HG02938 (cell line): ENCODE results near the gene CDC27.
"Not testable (repeated sequence)": the region's sequence is repeated elsewhere in the genome, so short reads cannot be mapped to it uniquely, and the experiment has no call there.

Experiments
- ATAC-seq: cut with Tn5 transposase; IDR thresholded peaks from one replicate; pipeline ENCODE4 v1.9.1; 2021; ENCODE audit warnings: mild to moderate bottlenecking, moderate library complexity; ENCODE audit not compliant: unreplicated experiment

Gene CDC27

DNA sequence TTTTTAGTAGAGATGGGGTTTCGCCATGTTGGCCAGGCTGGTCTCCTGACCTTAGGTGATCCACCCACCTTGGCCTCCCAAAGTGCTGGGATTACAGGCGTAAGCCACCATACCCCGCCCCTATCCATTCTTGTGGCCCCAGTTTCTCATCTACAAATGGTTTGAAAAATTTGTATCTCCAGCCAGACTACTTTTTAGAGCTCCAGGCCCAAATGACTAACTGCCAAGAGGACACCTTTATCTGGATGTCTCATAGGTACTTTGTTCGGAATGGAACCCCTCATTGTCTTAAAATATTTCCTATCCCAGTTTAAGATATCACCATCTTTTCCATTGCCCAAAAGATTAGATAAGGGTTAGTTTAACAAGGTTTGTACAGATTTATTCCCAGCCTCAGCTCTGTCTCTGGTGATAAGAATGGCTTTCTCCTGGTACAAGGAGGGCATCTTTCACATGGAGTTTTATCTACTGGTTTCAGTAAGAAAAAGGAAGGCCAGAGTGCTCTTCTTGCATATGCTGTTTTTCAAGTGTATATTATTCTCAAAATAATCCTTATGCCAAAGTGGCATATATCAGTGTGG lies 4.9 kb upstream of the CDC27 start:
- no peak for ATAC-seq

DNA sequence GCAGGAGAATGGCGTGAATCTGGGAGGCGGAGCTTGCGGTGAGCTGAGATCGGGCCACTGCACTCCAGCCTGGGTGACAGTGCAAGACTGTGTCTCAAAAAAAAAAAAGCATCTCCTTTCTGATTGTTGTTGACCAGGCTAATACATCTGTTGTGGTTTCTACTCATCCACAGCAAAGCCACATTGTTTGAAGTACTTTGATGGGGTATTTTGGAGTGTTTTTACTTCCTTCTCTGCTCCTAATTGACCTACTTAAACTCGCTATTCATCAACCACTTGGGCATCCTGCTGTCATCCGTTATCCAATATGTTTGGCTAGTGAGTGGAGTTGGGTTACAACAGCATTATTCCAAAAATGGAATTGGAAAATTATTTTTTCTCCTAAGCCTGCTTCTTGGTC lies 3.5 kb upstream of the CDC27 start:
- no peak for ATAC-seq

DNA sequence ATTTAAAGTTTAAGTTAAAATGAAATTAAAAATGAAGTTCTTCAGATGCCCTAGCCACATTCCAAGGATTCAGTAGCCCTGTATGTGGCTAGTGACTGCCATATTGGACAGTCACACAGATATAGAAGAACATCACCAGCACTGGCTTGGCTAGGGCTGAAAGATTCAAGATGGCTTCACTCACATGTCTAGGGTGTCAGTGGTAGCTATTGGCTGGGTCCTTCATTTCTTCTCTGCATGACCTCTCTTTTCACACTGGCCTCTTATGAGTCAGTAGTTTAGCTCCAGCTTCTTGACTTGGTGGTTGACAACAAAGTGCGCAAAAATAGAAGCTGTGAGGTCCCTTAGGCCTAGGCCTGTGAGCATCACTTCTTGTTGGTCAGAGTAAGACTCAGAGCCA lies 1.7 kb upstream of the CDC27 start:
- no peak for ATAC-seq

DNA sequence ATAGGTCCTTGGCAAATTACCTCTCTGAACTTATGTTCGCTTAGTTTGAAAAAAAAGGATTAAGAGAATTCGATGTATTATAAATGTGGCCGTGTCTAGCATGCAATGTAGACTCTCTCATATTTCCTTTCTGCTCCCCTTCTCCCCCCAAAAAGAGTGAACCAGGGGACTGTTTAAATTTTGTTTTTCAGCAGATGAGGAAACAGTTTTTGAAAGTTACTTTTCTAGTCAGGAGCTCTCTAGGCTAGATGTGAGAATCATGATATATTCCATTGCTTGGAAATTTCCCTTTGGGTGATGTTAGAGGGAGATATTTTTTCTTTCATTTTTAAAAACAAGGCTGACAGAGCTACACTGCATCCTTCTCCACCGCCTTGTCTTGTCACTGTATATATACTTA lies 1.1 kb upstream of the CDC27 start:
- ATAC-seq, result no peak

DNA sequence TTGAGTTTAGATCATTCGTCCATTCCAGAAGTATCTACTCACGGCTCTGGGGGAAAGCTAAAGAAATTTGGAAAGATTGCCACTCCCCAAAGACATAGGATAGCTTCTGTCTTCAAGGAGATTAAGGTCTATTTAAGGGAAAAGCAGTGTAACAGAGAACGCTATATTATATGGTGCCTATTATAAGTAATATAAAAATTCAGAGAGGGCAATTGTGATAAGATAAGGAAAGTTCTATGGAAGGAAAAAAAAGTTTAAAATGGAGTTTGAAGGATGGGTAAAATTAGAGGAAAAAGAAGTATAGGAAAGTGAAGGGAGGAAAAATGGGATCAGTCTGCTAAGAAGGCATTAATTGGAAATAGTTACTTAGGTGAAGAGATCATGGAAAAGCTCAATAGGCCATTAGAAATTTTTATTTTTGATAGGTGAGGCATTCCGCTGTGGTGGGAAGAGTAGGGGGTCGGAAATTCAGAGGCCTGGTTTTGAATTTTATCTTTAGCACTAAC lies 690 bp upstream of the CDC27 start:
- ATAC-seq, result no peak

DNA sequence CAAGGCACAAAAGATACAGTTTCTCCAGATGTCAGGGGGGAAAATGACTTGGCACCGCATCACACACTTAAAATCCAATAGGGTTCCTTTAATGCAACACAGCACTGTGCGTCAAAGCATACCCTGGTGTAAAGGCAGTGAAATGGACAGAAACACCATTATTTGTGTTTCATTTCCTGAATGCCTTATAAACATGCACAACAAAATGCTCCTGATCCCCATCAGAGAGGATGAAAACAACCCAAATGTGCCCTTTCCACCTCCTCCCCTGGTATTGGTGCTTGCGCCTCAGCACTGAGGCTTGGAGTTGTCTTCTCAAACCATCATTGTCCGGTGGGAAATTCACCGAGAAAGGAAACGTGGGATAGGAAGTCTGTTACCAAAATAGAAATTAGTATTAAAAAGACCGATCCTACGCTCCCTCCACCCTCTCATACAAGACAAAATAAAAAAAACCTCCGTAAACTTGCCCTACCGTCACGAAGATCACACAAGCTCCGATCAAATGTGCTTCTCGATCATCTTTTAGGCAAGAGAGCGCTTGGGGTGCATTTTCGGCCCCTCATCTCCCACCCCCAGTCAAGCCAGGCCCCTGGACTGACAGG lies 722 bp downstream of the CDC27 start:
- no peak for ATAC-seq

DNA sequence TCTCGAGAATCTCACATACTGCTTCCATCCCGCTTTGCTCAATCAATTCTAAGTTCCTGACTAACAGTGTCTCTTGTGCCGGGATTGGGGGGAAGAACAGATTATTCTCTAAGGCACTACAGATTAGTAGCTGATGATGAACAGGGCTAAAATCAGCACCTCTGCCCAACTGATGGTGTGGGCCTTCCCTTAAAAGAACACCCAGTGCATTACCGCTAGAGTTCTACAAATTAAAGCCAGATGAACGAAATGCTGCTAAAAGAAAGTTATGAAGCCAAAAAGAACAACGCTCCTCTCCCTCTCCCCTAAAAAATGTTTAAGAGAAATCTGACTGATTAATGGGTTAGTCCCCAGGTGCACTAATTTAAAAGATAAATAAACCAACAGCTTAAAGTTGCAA lies 4.4 kb downstream of the CDC27 start:
- no peak for ATAC-seq

DNA sequence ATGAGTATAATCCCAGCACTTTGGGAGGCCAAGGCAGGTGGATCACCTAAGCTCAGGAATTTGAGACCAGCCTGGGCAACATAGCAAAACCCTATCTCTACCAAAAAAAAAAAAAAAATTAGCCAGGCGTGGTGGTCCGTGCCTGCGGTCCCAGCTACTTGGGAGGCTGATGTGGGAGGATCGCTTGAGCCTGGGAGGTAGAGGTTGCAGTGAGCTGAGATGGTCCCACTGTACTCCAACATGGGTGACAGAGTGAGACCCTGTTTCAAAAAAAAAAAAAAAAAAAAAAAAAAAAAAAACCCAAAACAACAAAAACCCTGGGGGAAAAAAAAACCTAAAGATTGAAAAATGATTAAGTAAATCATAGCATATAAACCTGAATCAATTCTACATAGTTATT lies 8.1 kb downstream of the CDC27 start:
- not testable (repeated sequence) for ATAC-seq

DNA sequence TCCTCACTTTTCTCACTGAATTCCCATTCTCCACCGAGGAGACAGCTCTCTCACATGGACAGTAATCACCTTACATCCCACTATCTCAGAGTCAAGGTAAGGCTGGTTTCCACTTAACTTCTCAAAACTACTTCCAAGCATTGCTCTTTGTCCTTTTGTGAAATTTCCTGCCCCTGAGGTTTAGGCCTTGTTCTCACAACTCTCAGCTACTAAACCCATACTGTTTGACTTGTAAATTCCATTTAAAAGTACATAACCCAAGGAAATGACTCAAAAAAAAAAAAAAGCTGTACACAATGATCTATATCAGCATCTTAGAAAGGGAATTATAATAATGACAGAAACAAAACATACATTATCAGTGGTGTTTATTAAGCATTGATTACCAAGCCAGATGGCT lies 8.8 kb downstream of the CDC27 start:
- ATAC-seq, result no peak

DNA sequence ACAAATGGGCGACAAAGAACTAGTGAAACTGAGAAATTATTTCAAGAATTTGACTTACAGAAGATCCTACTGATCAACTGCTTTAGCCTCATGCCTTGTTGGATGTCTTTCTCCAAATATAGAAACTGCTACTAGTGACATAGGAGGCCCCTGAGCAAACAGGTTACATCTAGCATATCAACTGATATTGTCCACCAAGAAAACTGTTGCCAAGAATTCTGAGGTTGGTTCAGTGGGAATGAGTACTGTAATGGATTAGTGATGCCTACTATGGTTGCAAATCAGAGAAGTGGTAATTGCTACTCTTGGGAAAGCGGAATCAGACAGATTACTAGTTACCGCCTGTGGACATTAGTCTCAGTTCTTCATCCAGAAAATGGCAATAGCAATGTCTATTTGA lies 10.0 kb downstream of the CDC27 start:
- ATAC-seq, result no peak

DNA sequence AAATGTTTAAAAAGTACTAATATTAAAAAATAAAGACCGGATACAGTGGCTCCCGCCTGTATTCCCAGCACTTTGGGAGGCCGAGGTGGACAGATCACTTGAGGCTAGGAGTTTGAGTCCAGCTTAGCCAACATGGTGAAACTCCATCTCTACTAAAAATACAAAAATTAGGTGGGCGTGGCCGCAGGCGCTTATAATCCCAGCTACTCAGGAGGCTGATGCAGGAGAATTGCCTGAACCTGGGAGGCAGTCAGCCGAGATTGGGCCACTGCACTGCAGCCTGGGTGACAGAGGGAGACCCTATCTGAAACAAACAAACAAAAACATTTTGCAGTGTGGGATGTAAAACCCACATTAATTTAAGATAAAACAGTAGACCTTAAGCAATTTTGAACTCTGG lies 11.8 kb downstream of the CDC27 start:
- ATAC-seq, result no peak

DNA sequence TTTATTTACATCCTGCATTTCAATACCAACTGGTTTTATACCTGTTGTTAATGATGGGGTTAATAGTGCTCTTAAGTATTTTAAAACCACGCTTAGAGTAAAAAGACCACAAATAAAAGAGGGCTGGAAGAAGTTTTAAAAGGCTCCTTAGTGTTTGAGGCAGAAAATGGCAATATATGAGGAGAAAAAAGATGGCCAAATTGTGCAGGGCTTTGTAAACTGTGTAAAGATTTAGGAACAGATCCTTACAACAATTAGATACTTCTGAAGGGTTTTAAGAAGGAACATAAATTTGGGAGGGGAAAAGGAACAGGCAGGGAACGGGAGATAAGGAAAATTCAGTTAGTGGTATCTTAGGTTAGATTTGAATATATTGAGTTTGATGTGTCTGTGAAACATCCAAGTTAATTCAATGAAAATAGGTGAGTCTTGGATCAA lies 12.7 kb downstream of the CDC27 start:
- ATAC-seq, result no peak

DNA sequence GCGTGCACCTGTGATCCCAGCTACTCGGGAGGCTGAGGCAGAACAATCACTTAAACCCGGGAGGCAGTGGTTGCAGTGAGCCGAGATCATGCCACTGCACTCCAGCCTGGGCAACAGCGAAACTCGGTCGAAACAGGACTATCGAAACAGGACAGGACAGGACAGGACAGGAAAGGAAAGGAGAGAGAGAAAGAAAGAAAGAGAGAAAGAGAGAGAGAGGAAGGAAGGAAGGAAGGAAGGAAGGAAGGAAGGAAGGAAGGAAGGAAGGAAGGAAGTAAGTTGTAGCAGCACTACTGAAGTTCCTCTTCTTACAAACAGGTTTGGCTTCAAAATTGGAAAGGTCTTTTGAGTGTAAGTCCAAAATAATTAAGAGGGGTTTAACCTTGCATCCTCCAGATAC lies 14.3 kb downstream of the CDC27 start:
- not testable (repeated sequence) for ATAC-seq

DNA sequence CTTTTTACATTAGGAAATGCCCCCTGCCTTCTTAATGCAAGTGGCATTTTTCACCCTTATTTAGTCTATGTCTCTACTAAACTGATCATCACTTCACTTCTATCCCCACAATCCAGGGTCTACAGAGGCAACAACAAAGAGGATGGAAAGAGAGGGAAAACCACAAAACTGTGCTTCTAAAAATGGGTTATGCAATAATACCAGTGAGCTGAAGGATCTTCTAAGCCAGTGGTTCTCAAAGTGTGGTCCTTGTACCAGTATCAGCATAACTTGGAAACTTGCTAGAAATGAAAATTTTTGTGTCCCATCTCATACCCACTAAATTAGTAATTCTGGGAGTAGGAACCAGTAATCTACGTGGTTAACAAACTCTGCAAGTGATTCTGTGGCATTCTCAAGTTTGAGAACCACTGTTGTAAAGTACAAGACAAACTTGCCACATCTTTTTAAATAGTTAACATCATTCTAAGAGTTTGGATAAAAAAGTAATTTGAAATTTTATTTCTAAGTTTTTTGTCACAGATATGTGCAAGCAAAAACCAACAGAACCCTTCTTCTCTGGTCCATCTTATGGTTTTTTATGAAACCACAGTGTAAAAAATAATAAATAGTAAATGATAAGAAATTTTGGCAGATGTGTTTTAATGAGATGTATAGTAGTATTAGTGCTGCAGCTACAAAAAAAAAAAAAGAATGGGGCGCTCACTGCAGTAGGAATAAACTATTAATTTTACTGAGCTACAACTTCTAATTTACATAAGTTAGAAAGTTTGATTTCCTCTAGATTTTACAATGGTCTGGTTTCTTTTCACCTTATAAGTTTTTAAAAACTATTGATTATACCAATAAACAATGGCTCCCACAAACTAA lies 16.2 kb downstream of the CDC27 start:
- no peak for ATAC-seq

DNA sequence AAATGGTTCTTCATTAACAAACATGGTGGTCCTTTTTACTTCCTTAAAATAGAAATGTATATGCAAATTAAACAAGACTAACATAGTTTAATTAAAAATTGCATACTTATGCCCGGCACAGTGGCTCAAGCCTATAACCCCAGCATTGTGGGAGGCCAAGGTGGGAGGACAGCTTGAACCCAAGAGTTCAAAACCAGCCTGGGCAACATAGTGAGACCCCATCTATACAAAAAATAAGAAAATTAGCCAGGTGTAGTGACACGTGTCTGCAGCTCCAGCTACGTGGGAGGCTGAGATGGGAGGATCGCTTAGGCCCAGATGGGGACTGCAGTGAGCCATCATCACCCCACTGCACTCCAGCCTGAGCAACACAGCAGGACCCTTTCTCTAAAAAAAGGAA lies 18.4 kb downstream of the CDC27 start:
- ATAC-seq, result no peak

DNA sequence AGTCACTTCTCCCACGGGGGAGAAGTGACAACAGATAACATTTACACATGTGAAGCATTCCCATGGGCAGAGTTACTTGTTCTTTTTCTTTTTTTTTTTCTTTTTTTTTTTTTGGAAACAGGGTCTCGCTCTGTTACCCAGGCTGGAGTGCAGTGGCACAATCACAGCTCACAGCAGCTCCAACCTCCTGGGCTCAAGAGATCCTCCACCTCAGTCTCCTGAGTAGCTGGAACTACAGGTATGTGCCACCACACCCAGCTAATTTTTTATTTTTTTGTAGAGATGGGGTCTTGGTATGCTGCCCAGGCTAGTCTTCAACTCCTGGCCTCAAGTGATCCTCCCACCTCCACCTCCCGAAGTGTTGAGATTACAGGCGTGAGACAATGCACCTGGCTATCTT lies 20.2 kb downstream of the CDC27 start:
- not testable (repeated sequence) for ATAC-seq

DNA sequence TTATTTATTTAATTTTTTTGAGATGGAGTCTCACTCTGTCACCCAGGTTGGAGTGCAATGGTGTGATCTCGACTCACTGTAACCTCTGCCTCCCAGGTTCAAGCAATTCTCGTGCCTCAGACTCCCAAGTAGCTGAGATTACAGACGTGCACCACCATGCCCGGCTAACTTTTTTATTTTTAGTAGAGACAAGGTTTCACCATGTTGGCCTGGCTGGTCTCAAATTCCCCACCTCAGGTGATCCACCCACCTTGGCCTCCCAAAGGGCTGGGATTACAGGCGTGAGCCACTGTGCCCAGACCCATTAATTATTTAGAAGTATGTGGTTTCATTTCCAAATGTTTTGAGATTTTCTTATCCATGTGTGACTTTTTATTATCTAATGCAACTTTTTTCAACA lies 22.2 kb downstream of the CDC27 start:
- not testable (repeated sequence) for ATAC-seq

DNA sequence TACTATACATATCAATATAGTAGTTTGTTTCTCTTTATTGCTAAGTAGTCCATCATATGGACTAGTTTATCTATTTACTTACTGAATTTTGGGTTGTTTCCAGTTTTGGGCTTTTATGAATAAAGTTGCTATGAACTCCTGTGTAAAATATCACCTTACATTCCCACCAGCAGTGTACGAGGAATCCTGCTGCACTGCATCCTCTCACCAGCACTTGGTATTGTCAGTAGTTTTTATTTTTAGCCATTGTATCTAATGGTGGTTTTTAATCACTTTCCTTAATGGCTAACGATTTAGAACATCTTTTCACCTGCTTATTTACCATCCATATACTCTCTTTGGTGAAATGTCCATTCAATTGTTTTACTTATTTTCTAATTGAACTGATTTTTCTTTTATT lies 24.0 kb downstream of the CDC27 start:
- ATAC-seq, result no peak

DNA sequence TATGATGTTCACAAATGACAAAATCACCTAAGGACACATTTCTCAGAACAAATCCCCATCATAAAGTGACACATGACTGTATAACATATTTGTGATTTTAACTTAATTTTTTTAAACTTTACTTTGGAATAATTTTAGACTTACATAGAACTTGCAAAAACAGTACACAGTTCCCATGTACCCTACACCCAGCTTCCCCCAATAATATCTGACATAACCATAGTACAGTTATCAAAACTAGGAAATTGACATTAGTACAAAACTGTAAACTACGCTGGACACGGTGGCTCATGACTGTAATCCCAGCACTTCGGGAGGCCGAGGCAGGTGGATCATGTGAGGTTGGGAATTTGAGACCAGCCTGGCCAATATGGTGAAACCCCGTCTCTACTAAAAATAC lies 24.8 kb downstream of the CDC27 start:
- no peak for ATAC-seq

DNA sequence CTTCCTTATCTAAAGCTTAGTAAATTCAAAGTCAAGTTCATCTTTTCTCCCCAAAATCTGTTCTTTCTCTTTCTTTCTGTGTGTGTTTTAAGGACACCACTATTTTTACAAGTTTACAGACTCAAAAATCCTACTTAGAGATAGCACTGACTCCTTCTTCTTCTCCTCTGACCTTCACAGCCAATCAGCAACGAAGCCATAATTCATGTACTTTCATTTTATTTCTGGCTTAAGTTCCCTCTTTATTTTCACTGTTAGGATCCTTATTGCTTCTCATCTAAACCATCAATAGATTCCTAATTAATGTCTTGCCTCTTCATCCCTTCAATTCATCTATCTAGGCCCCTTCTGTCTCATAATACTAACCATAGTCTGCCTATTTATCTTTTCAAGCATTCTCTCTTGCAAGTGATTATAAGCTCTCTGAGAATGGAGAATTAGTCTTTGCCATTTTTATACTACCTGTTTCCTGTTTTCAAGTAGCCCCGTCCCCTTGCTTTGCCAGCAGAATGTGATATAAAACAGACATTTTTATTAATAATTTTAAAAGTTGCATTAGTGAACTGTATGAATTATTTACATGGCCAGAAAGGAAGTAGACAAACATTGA lies 27.0 kb downstream of the CDC27 start:
- no peak for ATAC-seq

DNA sequence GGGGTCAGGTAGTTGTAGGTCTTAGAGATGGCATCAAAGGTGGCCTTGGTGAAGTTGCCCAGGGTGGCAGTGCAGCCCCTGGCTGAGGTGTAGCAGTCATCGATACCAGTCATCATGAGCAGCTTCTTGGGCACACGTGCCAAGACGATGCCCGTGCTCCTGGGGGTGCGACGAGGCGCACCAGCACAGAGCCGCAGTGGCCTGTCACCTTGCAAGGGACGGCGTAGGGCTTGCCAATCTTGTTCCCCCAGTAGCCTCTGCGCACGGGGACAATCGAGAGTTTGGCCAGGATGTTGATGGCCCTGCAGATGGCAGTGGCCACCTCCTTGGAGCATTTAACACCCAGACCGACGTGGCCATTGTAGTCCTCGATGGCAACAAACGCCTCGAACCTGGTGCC lies 29.8 kb downstream of the CDC27 start:
- no peak for ATAC-seq

DNA sequence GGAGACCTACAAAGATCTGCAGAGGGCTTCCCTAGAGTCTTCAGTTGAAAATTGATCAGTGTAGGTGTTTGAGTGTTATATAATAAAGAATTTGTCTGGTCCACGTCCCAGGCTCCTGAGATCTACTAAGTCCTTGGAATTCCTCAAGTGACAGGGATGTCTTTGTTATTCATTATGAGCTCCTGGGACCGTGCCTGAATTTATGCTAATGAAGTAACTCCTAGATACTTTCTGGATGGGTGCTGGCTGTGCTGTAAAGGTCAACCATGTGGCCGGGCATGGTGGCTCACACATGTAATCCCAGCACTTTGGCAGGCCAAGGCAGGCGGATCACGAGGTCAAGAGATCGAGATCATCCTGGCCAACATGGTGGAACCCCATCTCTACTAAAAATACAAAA lies 43.7 kb downstream of the CDC27 start:
- ATAC-seq, result no peak
